Right cardiac atrium (tissue), 5 donors: ENCODE measurements around the gene PPM1N. TPM values are rescaled to one million over a fixed set of nuclear protein-coding genes. Genes with fewer than 3 reads are reported as not detected.
A peak's percentile ranks its signal among the peaks of the same experiment; 100 is the strongest.

ENCODE experiments used
- ATAC-seq, 2 donors: fragments of 200-7000 bp; cut with Tn5 transposase; one replicate each; pipeline versions ENCODE4 v1.8.0 to v1.9.1; 2020; ENCODE audit warnings: moderate library complexity in 2 of 2, mild to moderate bottlenecking in 1 of 2
- DNase-seq, 3 donors: peaks; one replicate each; pipeline ENCODE4 v3.0.0-alpha.2; 2020
- H3K27ac ChIP-seq: one replicate; pipeline ENCODE4 v1.5.1; 2013; ENCODE audit warnings: mild to moderate bottlenecking, low read length, control low read depth, moderate library complexity
- H3K27me3 ChIP-seq: one replicate; pipeline ENCODE4 v1.6.1; 2013; ENCODE audit not compliant: control insufficient read depth, insufficient read depth
- H3K4me1 ChIP-seq: one replicate; pipeline ENCODE4 v1.6.1; 2013; ENCODE audit warnings: low read length; ENCODE audit not compliant: control insufficient read depth, insufficient read depth
- H3K4me3 ChIP-seq: one replicate; pipeline ENCODE4 v1.5.1; 2013; ENCODE audit warnings: low read length, control low read depth
- H3K9me3 ChIP-seq: one replicate; pipeline ENCODE4 v1.6.1; 2013; ENCODE audit warnings: low read length; ENCODE audit not compliant: control insufficient read depth
- WGBS: extraction: QIAGEN DNeasy Blood & Tissue Kit; methylation state at CpG from one replicate; pipeline ENCODE4 v1.1.7; 2013; 5-methylcytosine and 5-hydroxymethylcytosine counted together
- intact Hi-C, 4 donors: fragments of 100-400 bp; cut with DNase I; formaldehyde crosslinking; loops; one replicate each; pipeline versions ENCODE4 v1.11.0 to v1.14.0; 2022 to 2023
- polyA plus RNA-seq: library from polyadenylated mRNA; stranded (reverse); fragments of 200-250 nt; gene quantifications from one replicate; pipeline ENCODE4 v1.2.3, GENCODE V29; 2013
- total RNA-seq, 4 donors: library from RNA; stranded (reverse); fragmentation: NEBNext Ultra II Directional; extraction: Animal tissue kit (Norgen Biotek cat#: 25700); gene quantifications; one replicate each; pipeline ENCODE4 v1.2.1, GENCODE V29; 2021
- donor health status: healthy with polysubstance abuse.
- donor health status: DM: no; HTN: yes; CAD: no.
- donor health status: DM: no; HTN: no; CAD: no.
- donor health status: DM: no; HTN: yes; CAD: no; lungs with severe emphysema.
- donor health status: DM: yes; HTN: yes; CAD: no.

Gene PPM1N
- total and polyA plus RNA-seq, 5 donors = 0.24 to 0.96 (median 0.91) TPM; not detected in 2

- Histone ChIP-seq H3K27ac (no peak overlapping the region), H3K4me3 (no peak overlapping the region), H3K4me1 (no peaks in the 10 kb centered on the region), H3K27me3 (no peaks in the 10 kb centered on the region), H3K9me3 (no peaks in the 10 kb centered on the region)
- ATAC-seq (peak; percentile 53 to 89), DNase-seq (peak in 2 of 3 donors; percentile 47 to 53)
- 81% methylated on average over 9 of the region's 9 CpGs for WGBS
- intact Hi-C loops = no loop called here
Observed at GRCh38 chr19:45547965-45548609, 49.8 kb downstream of the PPM1N start.

Other genes starting within 250 kb of the PPM1N start
- gene MARK4, start 247.2 kb upstream of the PPM1N start, total RNA-seq = 10 to 100 TPM; 29.0 to 54.5 (median 40.4) TPM
- 21.0 TPM for gene MARK4, start 247.2 kb upstream of the PPM1N start, polyA plus RNA-seq
- 1,000 to 10,000 TPM; 2,910 to 4,826 (median 3,330) TPM for gene CKM, start 175.6 kb upstream of the PPM1N start, total RNA-seq
- gene CKM, start 175.6 kb upstream of the PPM1N start, polyA plus RNA-seq = 5,160 TPM
- gene KLC3, start 157.7 kb upstream of the PPM1N start, total RNA-seq = not detected
- 0.18 TPM for gene KLC3, start 157.7 kb upstream of the PPM1N start, polyA plus RNA-seq
- 10 to 100 TPM; 11.1 to 15.7 (median 12.2) TPM for gene ERCC2, start 127.9 kb upstream of the PPM1N start, total RNA-seq
- 9.6 TPM for gene ERCC2, start 127.9 kb upstream of the PPM1N start, polyA plus RNA-seq
- gene PPP1R13L, start 93.4 kb upstream of the PPM1N start, total RNA-seq = 100 to 1,000 TPM; 131 to 161 (median 150) TPM
- gene PPP1R13L, start 93.4 kb upstream of the PPM1N start, polyA plus RNA-seq = 100 TPM
- 1 to 10 TPM; 4.0 to 6.3 (median 5.0) TPM for gene POLR1G, start 91.8 kb upstream of the PPM1N start, total RNA-seq
- gene POLR1G, start 91.8 kb upstream of the PPM1N start, polyA plus RNA-seq = 4.0 TPM
- gene ERCC1, start 74.5 kb upstream of the PPM1N start, total RNA-seq = 100 to 1,000 TPM; 133 to 143 (median 139) TPM
- gene ERCC1, start 74.5 kb upstream of the PPM1N start, polyA plus RNA-seq = 139 TPM
- 10 to 100 TPM in 1 of 4 donors, 1 to 10 TPM in 3; 1.6 to 16.3 (median 6.1) TPM for gene FOSB, start 30.4 kb upstream of the PPM1N start, total RNA-seq
- gene FOSB, start 30.4 kb upstream of the PPM1N start, polyA plus RNA-seq = 57.8 TPM
- 10 to 100 TPM; 18.7 to 26.4 (median 20.4) TPM for gene RTN2, start 1.4 kb upstream of the PPM1N start, total RNA-seq
- gene RTN2, start 1.4 kb upstream of the PPM1N start, polyA plus RNA-seq = 20.2 TPM
- gene VASP, start 9.0 kb downstream of the PPM1N start, total RNA-seq = 10 to 100 TPM; 44.1 to 85.4 (median 47.4) TPM
- gene VASP, start 9.0 kb downstream of the PPM1N start, polyA plus RNA-seq = 42.2 TPM
- gene OPA3, start 86.4 kb downstream of the PPM1N start, total RNA-seq = 10 to 100 TPM; 20.7 to 27.6 (median 24.1) TPM
- 17.5 TPM for gene OPA3, start 86.4 kb downstream of the PPM1N start, polyA plus RNA-seq
- gene GPR4, start 103.8 kb downstream of the PPM1N start, total RNA-seq = 10 to 100 TPM in 1 of 4 donors, 1 to 10 TPM in 3; 3.7 to 11.3 (median 4.7) TPM
- 7.7 TPM for gene GPR4, start 103.8 kb downstream of the PPM1N start, polyA plus RNA-seq
- 10 to 100 TPM; 25.2 to 37.9 (median 33.7) TPM for gene EML2, start 141.0 kb downstream of the PPM1N start, total RNA-seq
- 19.0 TPM for gene EML2, start 141.0 kb downstream of the PPM1N start, polyA plus RNA-seq
- 10 to 100 TPM in 3 of 4 donors, 1 to 10 TPM in 1; 8.5 to 16.7 (median 12.5) TPM for gene GIPR, start 169.8 kb downstream of the PPM1N start, total RNA-seq
- 8.7 TPM for gene GIPR, start 169.8 kb downstream of the PPM1N start, polyA plus RNA-seq
- gene SNRPD2, start 193.5 kb downstream of the PPM1N start, total RNA-seq = 100 to 1,000 TPM; 246 to 297 (median 285) TPM
- 281 TPM for gene SNRPD2, start 193.5 kb downstream of the PPM1N start, polyA plus RNA-seq
- gene QPCTL, start 194.2 kb downstream of the PPM1N start, total RNA-seq = 1 to 10 TPM; 2.5 to 3.3 (median 3.1) TPM
- gene QPCTL, start 194.2 kb downstream of the PPM1N start, polyA plus RNA-seq = 2.7 TPM
- 10 to 100 TPM; 11.4 to 13.2 (median 12.6) TPM for gene FBXO46, start 232.5 kb downstream of the PPM1N start, total RNA-seq
- gene FBXO46, start 232.5 kb downstream of the PPM1N start, polyA plus RNA-seq = 9.4 TPM
- gene MEIOSIN, start 235.0 kb downstream of the PPM1N start, total RNA-seq = under 1 TPM; 0.15 to 0.76 (median 0.30) TPM
- gene MEIOSIN, start 235.0 kb downstream of the PPM1N start, polyA plus RNA-seq = 0.41 TPM